Mucosa of rectum (tissue), 2 donors: ENCODE measurements around the gene SPESP1.
"Not testable (repeated sequence)": the region's sequence is repeated elsewhere in the genome, so short reads cannot be mapped to it uniquely, and the experiment has no call there.

Experiments used
- H3K27ac ChIP-seq, 2 donors: one replicate each; pipeline ENCODE4 v1.7.0; 2013; ENCODE audit warnings: inconsistent platforms in 2 of 2, low read depth in 2 of 2, low read length in 2 of 2
- H3K27me3 ChIP-seq, 2 donors: one replicate each; pipeline ENCODE4 v1.7.0; 2013; ENCODE audit warnings: low read length in 2 of 2; ENCODE audit not compliant: control insufficient read depth in 2 of 2, insufficient read depth in 2 of 2
- H3K36me3 ChIP-seq, 2 donors: one replicate each; pipeline ENCODE4 v1.7.0; 2013; ENCODE audit warnings: low read length in 2 of 2; ENCODE audit not compliant: control insufficient read depth in 2 of 2, insufficient read depth in 2 of 2
- H3K4me1 ChIP-seq, 2 donors: one replicate each; pipeline ENCODE4 v1.7.0; 2013; ENCODE audit warnings: low read length in 2 of 2, mild to moderate bottlenecking in 1 of 2; ENCODE audit not compliant: control insufficient read depth in 2 of 2, insufficient read depth in 2 of 2
- H3K4me3 ChIP-seq, 2 donors: one replicate each; pipeline ENCODE4 v1.7.0; 2013; ENCODE audit warnings: low read length in 2 of 2
- H3K9ac ChIP-seq, 2 donors: one replicate each; pipeline ENCODE4 v1.7.0; 2013; ENCODE audit warnings: low read length in 2 of 2, low read depth in 1 of 2, mild to moderate bottlenecking in 1 of 2
- H3K9me3 ChIP-seq, 2 donors: one replicate each; pipeline ENCODE4 v1.7.0; 2013; ENCODE audit warnings: low read length in 2 of 2; ENCODE audit not compliant: control insufficient read depth in 2 of 2
- donor health status: healthy.
- donor health status: Normal muscosa, but diverticular disease.

SPESP1 gene

GRCh38 chr15:68957696-68958095, 27.4 kb downstream of the SPESP1 start:
- H3K9me3 ChIP-seq, result no peaks in the 10 kb centered on the region
- H3K27me3 ChIP-seq, result no peaks in the 10 kb centered on the region
- H3K36me3 ChIP-seq, result no peaks in the 10 kb centered on the region
- H3K27ac ChIP-seq, result no peak overlapping the region
- no peak overlapping the region for H3K4me3 ChIP-seq
- no peaks in the 10 kb centered on the region for H3K4me1 ChIP-seq
- H3K9ac ChIP-seq, result no peak overlapping the region

GRCh38 chr15:68958597-68958996, 28.3 kb downstream of the SPESP1 start:
- H3K9me3 ChIP-seq, result no peaks in the 10 kb centered on the region
- H3K9ac ChIP-seq, result no peak overlapping the region
- no peaks in the 10 kb centered on the region for H3K27me3 ChIP-seq
- no peak overlapping the region for H3K4me3 ChIP-seq
- H3K4me1 ChIP-seq, result no peaks in the 10 kb centered on the region
- H3K36me3 ChIP-seq, result no peaks in the 10 kb centered on the region
- no peak overlapping the region for H3K27ac ChIP-seq

DNA sequence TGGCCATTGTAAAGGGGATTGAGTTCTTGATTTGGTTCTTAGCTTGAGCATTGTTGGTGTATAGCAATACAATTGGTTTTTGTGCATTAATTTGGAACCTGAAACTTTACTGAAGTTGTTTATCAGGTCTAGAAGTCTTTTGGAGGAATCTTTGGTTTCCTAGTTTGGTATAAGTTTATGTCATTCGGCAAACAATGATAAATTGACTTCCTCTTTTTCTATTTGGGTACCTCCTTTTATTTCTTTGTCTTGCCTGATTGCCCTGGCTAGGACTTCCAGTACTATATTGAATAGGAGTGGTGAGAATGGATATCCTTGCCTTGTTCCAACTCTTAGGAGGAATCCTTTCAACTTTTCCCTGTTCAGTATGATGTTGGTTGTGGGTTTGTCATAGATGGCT, 32.1 kb downstream of the SPESP1 start:
- no peaks in the 10 kb centered on the region for H3K9me3 ChIP-seq

DNA sequence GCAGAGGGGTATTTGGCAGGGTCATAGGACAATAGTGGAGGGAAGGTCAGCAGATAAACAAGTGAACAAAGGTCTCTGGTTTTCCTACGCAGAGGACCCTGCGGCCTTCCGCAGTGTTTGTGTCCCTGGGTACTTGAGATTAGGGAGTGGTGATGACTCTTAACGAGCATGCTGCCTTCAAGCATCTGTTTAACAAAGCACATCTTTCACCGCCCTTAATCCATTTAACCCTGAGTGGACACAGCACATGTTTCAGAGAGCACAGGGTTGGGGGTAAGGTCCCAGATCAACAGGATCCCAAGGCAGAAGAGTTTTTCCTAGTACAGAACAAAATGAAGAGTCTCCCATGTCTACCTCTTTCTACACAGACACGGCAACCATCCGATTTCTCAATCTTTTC, 33.4 kb downstream of the SPESP1 start:
- H3K9me3 ChIP-seq, H3K36me3 ChIP-seq, H3K4me3 ChIP-seq, H3K4me1 ChIP-seq, H3K9ac ChIP-seq, H3K27ac ChIP-seq, H3K27me3 ChIP-seq: not testable (repeated sequence)

More for the DNA sequence above, 32.1 kb downstream of the SPESP1 start:
- Histone ChIP-seq H3K36me3 (no peaks in the 10 kb centered on the region), H3K27me3 (no peaks in the 10 kb centered on the region), H3K4me1 (no peaks in the 10 kb centered on the region), H3K27ac (no peak overlapping the region), H3K4me3 (no peak overlapping the region), H3K9ac (no peak overlapping the region)

DNA sequence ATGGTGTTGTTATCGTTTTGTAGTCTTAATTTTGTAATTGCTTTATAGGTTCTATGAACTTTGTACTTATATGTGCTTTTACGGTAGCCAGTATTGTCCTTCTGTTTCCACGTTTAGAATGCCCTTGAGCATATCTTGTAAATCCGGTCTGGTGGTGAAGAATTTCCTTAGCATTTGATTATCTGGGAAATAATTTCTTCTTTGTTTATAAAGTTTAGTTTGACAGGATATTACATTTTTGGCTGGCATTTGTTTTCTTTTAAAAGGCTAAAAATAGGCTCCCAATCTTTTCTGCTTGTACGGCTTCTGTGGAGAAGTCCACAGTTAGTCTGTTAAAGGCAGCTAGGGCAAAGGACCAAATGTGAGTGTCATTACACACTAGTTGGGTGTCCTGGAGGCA, 36.7 kb downstream of the SPESP1 start:
- Histone ChIP-seq H3K4me3 (no peak overlapping the region), H3K9ac (no peak overlapping the region), H3K27me3 (no peaks in the 10 kb centered on the region), H3K9me3 (peaks cover 0 to 8% of the 10 kb centered on the region in 2 donors), H3K36me3 (no peaks in the 10 kb centered on the region), H3K27ac (no peak overlapping the region), H3K4me1 (no peaks in the 10 kb centered on the region)

- H3K4me1 ChIP-seq, result no peaks in the 10 kb centered on the region
- no peak overlapping the region for H3K9ac ChIP-seq
- H3K36me3 ChIP-seq, result no peaks in the 10 kb centered on the region
- no peaks in the 10 kb centered on the region for H3K27me3 ChIP-seq
- H3K27ac ChIP-seq, result no peak overlapping the region
- H3K4me3 ChIP-seq, result no peak overlapping the region
- peaks cover 0 to 8% of the 10 kb centered on the region in 2 donors for H3K9me3 ChIP-seq
Observed at GRCh38 chr15:68967948-68968347, 37.6 kb downstream of the SPESP1 start.

- H3K36me3 ChIP-seq, result no peaks in the 10 kb centered on the region
- no peaks in the 10 kb centered on the region for H3K4me1 ChIP-seq
- peaks cover 0 to 8% of the 10 kb centered on the region in 2 donors for H3K9me3 ChIP-seq
- H3K27me3 ChIP-seq, result no peaks in the 10 kb centered on the region
- H3K27ac ChIP-seq, result no peak overlapping the region
- H3K9ac ChIP-seq, result no peak overlapping the region
- H3K4me3 ChIP-seq, result no peak overlapping the region
Observed at GRCh38 chr15:68969298-68969697, 39.0 kb downstream of the SPESP1 start.

- Histone ChIP-seq H3K36me3 (no peaks in the 10 kb centered on the region), H3K4me1 (no peaks in the 10 kb centered on the region), H3K27me3 (no peaks in the 10 kb centered on the region), H3K9ac (no peak overlapping the region), H3K4me3 (no peak overlapping the region), H3K9me3 (peaks cover 0 to 8% of the 10 kb centered on the region in 2 donors), H3K27ac (peak overlapping the region in 1 of 2 donors; percentile 46)
Observed at GRCh38 chr15:68972201-68973065, 42.1 kb downstream of the SPESP1 start.

DNA sequence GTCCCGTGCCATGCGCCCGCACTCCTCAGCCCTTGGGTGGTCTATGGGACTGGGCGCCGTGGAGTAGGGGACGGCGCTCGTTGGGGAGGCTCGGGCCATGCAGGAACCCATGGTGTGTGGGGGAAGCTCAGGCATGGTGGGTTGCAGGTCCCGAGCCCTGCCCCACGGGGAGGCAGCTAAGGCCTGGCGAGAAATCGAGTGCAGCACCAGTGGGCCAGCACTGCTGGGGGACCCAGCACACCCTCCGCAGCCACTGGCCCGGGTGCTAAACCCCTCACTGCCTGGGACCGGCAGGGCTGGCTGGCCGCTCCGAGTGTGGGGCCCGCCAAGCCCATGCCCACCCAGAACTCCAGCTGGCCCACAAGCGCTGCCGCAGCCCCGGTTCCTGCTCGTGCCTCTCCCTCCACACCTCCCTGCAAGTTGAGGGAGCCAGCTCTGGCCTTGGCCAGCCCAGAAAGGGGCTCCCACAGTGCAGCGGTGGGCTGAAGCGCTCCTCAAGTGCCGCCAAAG, 45.4 kb downstream of the SPESP1 start:
- H3K36me3 ChIP-seq, H3K9ac ChIP-seq, H3K27me3 ChIP-seq, H3K4me1 ChIP-seq, H3K27ac ChIP-seq, H3K4me3 ChIP-seq, H3K9me3 ChIP-seq: not testable (repeated sequence)

DNA sequence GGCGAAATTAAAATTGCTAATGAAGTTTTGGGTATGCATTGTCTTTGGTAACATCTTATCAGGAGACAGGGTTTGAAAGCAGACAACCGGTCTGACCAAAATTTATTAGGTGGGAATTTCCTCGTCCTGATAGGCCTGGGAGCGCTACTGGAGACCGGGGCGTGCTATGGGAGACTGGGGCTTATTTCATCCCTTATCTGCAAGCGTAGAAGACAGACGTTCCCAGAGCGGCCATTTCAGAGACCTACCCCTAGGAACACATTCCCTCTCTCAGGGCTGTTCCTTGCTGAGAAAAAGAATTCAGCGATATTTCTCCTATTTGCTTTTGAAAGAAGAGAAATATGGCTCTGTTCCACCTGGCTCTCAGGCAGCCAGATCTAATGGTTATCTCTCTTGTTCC, 47.1 kb downstream of the SPESP1 start:
- not testable (repeated sequence) for H3K27ac ChIP-seq, H3K9me3 ChIP-seq, H3K27me3 ChIP-seq, H3K9ac ChIP-seq, H3K4me3 ChIP-seq, H3K4me1 ChIP-seq, H3K36me3 ChIP-seq
